Measurements from ENCODE around the gene DHODH. TPM values are rescaled to one million over a fixed set of nuclear protein-coding genes. Genes with fewer than 3 reads are reported as not detected.
"Not testable (repeated sequence)": the region's sequence is repeated elsewhere in the genome, so short reads cannot be mapped to it uniquely, and the experiment has no call there.

DHODH gene
- total and polyA plus RNA-seq, 5 donors from 2014 or later = 4.9 to 10.1 (median 6.6) TPM

GRCh38 chr16:72044296-72044695 is 35.8 kb downstream of the DHODH start:
- Mint-ChIP-seq H3K36me3 (peaks cover 27% of the 10 kb centered on the region), H3K27ac (no peak overlapping the region), H3K4me1 (peaks cover 0 to 4% (median 0%) of the 10 kb centered on the region in 4 donors), H3K9me3 (peaks cover 0 to 6% (median 0%) of the 10 kb centered on the region in 7 donors), H3K27me3 (no peaks in the 10 kb centered on the region), H3K4me3 (no peak overlapping the region)
- DNase-seq (no peak), ATAC-seq (ENCODE audit: low read depth in 2 of 2) (no peak)
- Histone ChIP-seq H3K4me1 (ENCODE audit: control insufficient read depth, insufficient read depth, low read length, poor library complexity, severe bottlenecking) (no peaks in the 10 kb centered on the region), H3K4me3 (ENCODE audit: low read depth, low read length) (no peak overlapping the region), H3K27ac (ENCODE audit: insufficient read depth, low read length, poor library complexity, severe bottlenecking) (no peak overlapping the region), H3K27me3 (ENCODE audit: control insufficient read depth, insufficient read depth, low read length) (no peaks in the 10 kb centered on the region), H3K9me3 (ENCODE audit: control insufficient read depth in 2 of 2, low read length in 2 of 2) (no peaks in the 10 kb centered on the region), H3K36me3 (ENCODE audit: control insufficient read depth, insufficient read depth, low read length) (no peaks in the 10 kb centered on the region)

GRCh38 chr16:72044825-72045359 is 36.3 kb downstream of the DHODH start:
- Mint-ChIP-seq H3K27ac (no peak overlapping the region), H3K4me1 (peaks cover 0 to 2% (median 0%) of the 10 kb centered on the region in 4 donors), H3K4me3 (no peak overlapping the region), H3K9me3 (peaks cover 0 to 10% (median 3%) of the 10 kb centered on the region in 7 donors), H3K27me3 (no peaks in the 10 kb centered on the region), H3K36me3 (peaks cover 28% of the 10 kb centered on the region)
- no peaks in the 10 kb centered on the region for H3K9me3 ChIP-seq (ENCODE audit: control insufficient read depth in 2 of 2, low read length in 2 of 2)
- H3K27me3 ChIP-seq (ENCODE audit: control insufficient read depth, insufficient read depth, low read length) = no peaks in the 10 kb centered on the region
- no peaks in the 10 kb centered on the region for H3K4me1 ChIP-seq (ENCODE audit: control insufficient read depth, insufficient read depth, low read length, poor library complexity, severe bottlenecking)
- H3K36me3 ChIP-seq (ENCODE audit: control insufficient read depth, insufficient read depth, low read length) = no peaks in the 10 kb centered on the region
- DNase-seq = no peak
- H3K4me3 ChIP-seq (ENCODE audit: low read depth, low read length) = no peak overlapping the region
- ATAC-seq (ENCODE audit: low read depth in 2 of 2) = no peak
- no peak overlapping the region for H3K27ac ChIP-seq (ENCODE audit: insufficient read depth, low read length, poor library complexity, severe bottlenecking)

DNA sequence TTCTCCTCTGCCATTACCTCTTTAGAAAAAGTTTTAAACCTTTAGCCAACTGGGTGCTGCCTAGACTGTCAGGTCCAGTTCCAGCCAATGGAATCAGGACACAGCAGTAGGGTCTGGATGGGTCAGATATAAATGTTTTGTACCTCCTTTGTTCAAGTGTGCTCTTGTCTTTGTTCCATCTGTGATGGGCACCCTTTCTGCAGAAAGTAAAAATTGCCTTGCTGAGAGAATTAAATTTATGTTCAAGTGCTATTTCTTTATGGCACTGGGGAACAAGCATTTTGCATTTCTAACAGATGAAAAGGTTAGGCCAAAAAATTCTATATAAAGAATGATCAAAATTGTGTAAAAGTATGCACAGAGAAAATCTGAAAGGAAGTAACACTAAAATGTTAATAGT is 40.6 kb downstream of the DHODH start:
- Mint-ChIP-seq H3K4me1 (peaks cover 0 to 6% (median 0%) of the 10 kb centered on the region in 4 donors), H3K4me3 (no peak overlapping the region), H3K36me3 (peaks cover 6% of the 10 kb centered on the region), H3K27me3 (no peaks in the 10 kb centered on the region), H3K27ac (no peak overlapping the region), H3K9me3 (peaks cover 0 to 18% (median 3%) of the 10 kb centered on the region in 7 donors)
- H3K4me3 ChIP-seq (ENCODE audit: low read depth, low read length) = no peak overlapping the region
- H3K27me3 ChIP-seq (ENCODE audit: control insufficient read depth, insufficient read depth, low read length) = no peaks in the 10 kb centered on the region
- no peaks in the 10 kb centered on the region for H3K9me3 ChIP-seq (ENCODE audit: control insufficient read depth in 2 of 2, low read length in 2 of 2)
- no peaks in the 10 kb centered on the region for H3K4me1 ChIP-seq (ENCODE audit: control insufficient read depth, insufficient read depth, low read length, poor library complexity, severe bottlenecking)
- ATAC-seq (ENCODE audit: low read depth in 2 of 2) (no peak), DNase-seq (no peak)
- no peaks in the 10 kb centered on the region for H3K36me3 ChIP-seq (ENCODE audit: control insufficient read depth, insufficient read depth, low read length)
- no peak overlapping the region for H3K27ac ChIP-seq (ENCODE audit: insufficient read depth, low read length, poor library complexity, severe bottlenecking)

- no peaks in the 10 kb centered on the region for H3K27me3 ChIP-seq (ENCODE audit: control insufficient read depth, insufficient read depth, low read length)
- Mint-ChIP-seq H3K4me1 (peaks cover 0 to 6% (median 0%) of the 10 kb centered on the region in 4 donors), H3K36me3 (peaks cover 6% of the 10 kb centered on the region), H3K27ac (no peak overlapping the region), H3K27me3 (no peaks in the 10 kb centered on the region), H3K4me3 (no peak overlapping the region), H3K9me3 (peaks cover 0 to 18% (median 3%) of the 10 kb centered on the region in 7 donors)
- no peak overlapping the region for H3K27ac ChIP-seq (ENCODE audit: insufficient read depth, low read length, poor library complexity, severe bottlenecking)
- no peak for ATAC-seq (ENCODE audit: low read depth in 2 of 2)
- no peaks in the 10 kb centered on the region for H3K36me3 ChIP-seq (ENCODE audit: control insufficient read depth, insufficient read depth, low read length)
- no peaks in the 10 kb centered on the region for H3K4me1 ChIP-seq (ENCODE audit: control insufficient read depth, insufficient read depth, low read length, poor library complexity, severe bottlenecking)
- H3K4me3 ChIP-seq (ENCODE audit: low read depth, low read length) = no peak overlapping the region
- no peak for DNase-seq
- no peaks in the 10 kb centered on the region for H3K9me3 ChIP-seq (ENCODE audit: control insufficient read depth in 2 of 2, low read length in 2 of 2)
These were observed 42.4 kb downstream of the DHODH start for GRCh38 chr16:72050769-72051464.

DNA sequence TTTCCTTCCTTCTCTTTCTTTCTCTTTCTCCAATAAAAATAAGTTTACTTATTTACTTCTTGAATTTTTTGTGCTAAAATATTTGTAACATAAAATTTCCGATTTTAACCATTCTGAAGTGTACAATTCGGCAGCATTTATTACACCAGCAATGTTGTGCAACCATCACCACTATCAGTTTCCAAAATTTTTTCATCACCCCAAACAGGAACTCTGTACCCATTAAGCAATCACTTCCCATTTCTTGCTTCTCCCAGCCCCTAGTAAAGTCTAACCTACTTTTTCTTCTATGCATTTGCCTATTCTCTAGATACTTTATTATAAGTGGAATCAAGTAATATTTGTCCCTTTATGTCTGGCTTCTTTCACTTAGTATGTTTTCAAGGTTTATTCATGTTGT is 43.3 kb downstream of the DHODH start:
- Mint-ChIP-seq H3K4me1 (peaks cover 0 to 6% (median 0%) of the 10 kb centered on the region in 4 donors), H3K36me3 (peaks cover 6% of the 10 kb centered on the region), H3K27ac (no peak overlapping the region), H3K4me3 (no peak overlapping the region), H3K27me3 (no peaks in the 10 kb centered on the region), H3K9me3 (peaks cover 0 to 18% (median 3%) of the 10 kb centered on the region in 7 donors)
- no peak for ATAC-seq (ENCODE audit: low read depth in 2 of 2)
- Histone ChIP-seq H3K36me3 (ENCODE audit: control insufficient read depth, insufficient read depth, low read length) (no peaks in the 10 kb centered on the region), H3K9me3 (ENCODE audit: control insufficient read depth in 2 of 2, low read length in 2 of 2) (no peaks in the 10 kb centered on the region), H3K4me3 (ENCODE audit: low read depth, low read length) (no peak overlapping the region), H3K4me1 (ENCODE audit: control insufficient read depth, insufficient read depth, low read length, poor library complexity, severe bottlenecking) (no peaks in the 10 kb centered on the region), H3K27me3 (ENCODE audit: control insufficient read depth, insufficient read depth, low read length) (no peaks in the 10 kb centered on the region), H3K27ac (ENCODE audit: insufficient read depth, low read length, poor library complexity, severe bottlenecking) (no peak overlapping the region)
- no peak for DNase-seq

DNA sequence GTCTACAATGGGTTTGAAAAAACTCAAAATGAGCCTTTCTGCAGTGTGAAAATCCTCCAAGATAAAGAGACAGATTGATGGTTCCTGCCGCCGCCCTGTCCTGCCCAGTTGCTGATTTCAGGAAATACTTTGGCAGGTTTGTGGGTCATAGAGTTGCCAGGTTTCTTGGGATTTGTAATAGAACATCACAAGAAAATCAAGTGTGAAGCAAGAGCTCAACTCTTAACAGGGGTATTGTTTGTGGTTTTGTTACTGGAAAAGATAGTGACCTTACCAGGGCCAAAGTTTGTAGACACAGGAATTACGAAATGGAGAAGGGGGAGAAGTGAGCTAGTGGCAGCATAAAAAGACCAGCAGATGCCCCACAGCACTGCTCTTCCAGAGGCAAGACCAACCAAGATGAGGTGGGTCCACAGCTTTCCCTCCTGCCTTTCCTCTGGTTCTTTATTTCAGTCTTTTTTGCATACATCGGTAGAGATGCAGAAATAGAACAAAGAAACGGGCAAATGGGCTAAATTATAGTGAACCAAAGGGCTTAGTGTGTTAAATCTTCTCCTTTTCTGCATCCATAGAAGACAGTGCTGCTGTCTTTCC is 45.8 kb downstream of the DHODH start, which contains the start of gene HP:
HP (plus strand) TSS at position 252 of the 594 bp plus-strand sequence; CDS start at position 400, 148 bp downstream.
- H3K27ac Mint-ChIP-seq; H3K4me1 ChIP-seq (ENCODE audit: control insufficient read depth, insufficient read depth, low read length, poor library complexity, severe bottlenecking); H3K27ac ChIP-seq (ENCODE audit: insufficient read depth, low read length, poor library complexity, severe bottlenecking); H3K27me3 ChIP-seq (ENCODE audit: control insufficient read depth, insufficient read depth, low read length); H3K27me3 Mint-ChIP-seq; H3K9me3 ChIP-seq (ENCODE audit: control insufficient read depth in 2 of 2, low read length in 2 of 2); H3K36me3 ChIP-seq (ENCODE audit: control insufficient read depth, insufficient read depth, low read length); H3K4me1 Mint-ChIP-seq; H3K4me3 ChIP-seq (ENCODE audit: low read depth, low read length); DNase-seq; H3K36me3 Mint-ChIP-seq; ATAC-seq (ENCODE audit: low read depth in 2 of 2): not testable (repeated sequence)
- H3K9me3 Mint-ChIP-seq = peaks cover 0 to 12% (median 3%) of the 10 kb centered on the region in 7 donors
- peak within 1 kb of the TSS in 1 of 4 donors; percentile 17 for H3K4me3 Mint-ChIP-seq

DNA sequence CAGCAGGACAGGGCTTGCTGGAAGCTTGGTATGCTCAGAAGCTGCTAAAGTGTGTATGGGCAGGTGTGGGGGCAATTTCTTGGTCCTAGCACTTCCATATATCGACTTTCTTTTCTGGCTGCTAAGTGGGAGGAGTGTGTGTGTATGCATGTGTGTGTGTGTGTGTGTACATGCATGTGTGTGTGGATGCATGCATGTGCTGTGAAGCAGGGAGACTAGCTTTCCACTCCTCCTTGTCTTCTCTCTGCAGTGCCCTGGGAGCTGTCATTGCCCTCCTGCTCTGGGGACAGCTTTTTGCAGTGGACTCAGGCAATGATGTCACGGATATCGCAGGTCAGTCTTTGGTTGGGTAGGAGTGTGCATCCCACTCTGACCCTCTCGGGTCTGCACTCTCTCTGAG is 47.4 kb downstream of the DHODH start:
- Histone ChIP-seq H3K27ac (ENCODE audit: insufficient read depth, low read length, poor library complexity, severe bottlenecking) (no peak overlapping the region), H3K9me3 (ENCODE audit: control insufficient read depth in 2 of 2, low read length in 2 of 2) (no peaks in the 10 kb centered on the region), H3K27me3 (ENCODE audit: control insufficient read depth, insufficient read depth, low read length) (no peaks in the 10 kb centered on the region), H3K4me1 (ENCODE audit: control insufficient read depth, insufficient read depth, low read length, poor library complexity, severe bottlenecking) (no peaks in the 10 kb centered on the region), H3K36me3 (ENCODE audit: control insufficient read depth, insufficient read depth, low read length) (no peaks in the 10 kb centered on the region), H3K4me3 (ENCODE audit: low read depth, low read length) (no peak overlapping the region)
- no peak overlapping the region for H3K27ac Mint-ChIP-seq
- H3K36me3 Mint-ChIP-seq = peaks cover 3% of the 10 kb centered on the region
- no peak overlapping the region for H3K4me3 Mint-ChIP-seq
- H3K9me3 Mint-ChIP-seq = peaks cover 0 to 3% (median 0%) of the 10 kb centered on the region in 7 donors
- DNase-seq (no peak), ATAC-seq (ENCODE audit: low read depth in 2 of 2) (no peak)
- no peaks in the 10 kb centered on the region for H3K27me3 Mint-ChIP-seq
- peaks cover 0 to 6% (median 0%) of the 10 kb centered on the region in 4 donors for H3K4me1 Mint-ChIP-seq
